CD4-positive, alpha-beta memory T cell (primary cell): Measurements from ENCODE around the gene RNF152. TPM values are rescaled to one million over a fixed set of nuclear protein-coding genes. Genes with fewer than 3 reads are reported as not detected.

Experiments used
- CTCF ChIA-PET: fragments of 350-600 bp; sonication (Branson Sonifier 250); formaldehyde crosslinking; loops from one replicate; lab custom pipeline; 2021; ENCODE audit warnings: inconsistent platforms; ENCODE audit not compliant: partially characterized antibody; lab: Charles Lee
- POLR2A ChIA-PET: fragments of 350-600 bp; sonication (Branson Sonifier 250); formaldehyde crosslinking; loops from one replicate; lab custom pipeline; 2021; ENCODE audit not compliant: partially characterized antibody; lab: Charles Lee
- DNase-seq, 5 donors: peaks; one replicate each; pipeline versions ENCODE4 v3.0.0 to v3.0.0-alpha.2; 2020 to 2022; ENCODE audit warnings: mixed read lengths in 1 of 5
- H3K27ac ChIP-seq: one replicate; pipeline ENCODE4 v1.7.0; 2013; ENCODE audit warnings: low read depth, low read length
- H3K27me3 ChIP-seq: 2 replicates; pipeline ENCODE4 v1.7.0; 2013; ENCODE audit warnings: mild to moderate bottlenecking, low read length, moderate library complexity; ENCODE audit not compliant: insufficient read depth
- H3K36me3 ChIP-seq: 2 replicates; pipeline ENCODE4 v1.7.0; 2013; ENCODE audit warnings: mild to moderate bottlenecking, low read length, moderate library complexity; ENCODE audit not compliant: insufficient read depth
- H3K4me1 ChIP-seq: 2 replicates; pipeline ENCODE4 v1.7.0; 2013; ENCODE audit warnings: mild to moderate bottlenecking, low read length, moderate library complexity; ENCODE audit not compliant: insufficient read depth
- H3K4me3 ChIP-seq, 2 donors: one replicate each; pipeline ENCODE4 v1.7.0; 2013; ENCODE audit warnings: low read length in 2 of 2, mild to moderate bottlenecking in 1 of 2
- H3K9me3 ChIP-seq, 2 donors: one replicate each; pipeline ENCODE4 v1.7.0; 2013; ENCODE audit warnings: low read length in 2 of 2, control low read depth in 1 of 2; ENCODE audit not compliant: control insufficient read depth in 1 of 2
- H3K27ac Mint-ChIP-seq, 7 donors: one replicate each; pipeline ENCODE4 v1.8.0; 2020 to 2021; ENCODE audit warnings: mixed read lengths in 7 of 7, mild to moderate bottlenecking in 6 of 7, inconsistent platforms in 3 of 7, moderate library complexity in 3 of 7
- H3K27me3 Mint-ChIP-seq, 2 donors: one replicate each; pipeline ENCODE4 v1.8.0; 2020 to 2021; ENCODE audit warnings: mixed read lengths in 2 of 2
- H3K36me3 Mint-ChIP-seq, 2 donors: one replicate each; pipeline ENCODE4 v1.8.0; 2020 to 2021; ENCODE audit warnings: mixed read lengths in 2 of 2, inconsistent platforms in 1 of 2, mild to moderate bottlenecking in 1 of 2
- H3K4me1 Mint-ChIP-seq, 4 donors: one replicate each; pipeline ENCODE4 v1.8.0; 2020 to 2021; ENCODE audit warnings: mixed read lengths in 4 of 4, mild to moderate bottlenecking in 1 of 4
- H3K4me3 Mint-ChIP-seq, 8 donors: one replicate each; pipeline ENCODE4 v1.8.0; 2020 to 2021; ENCODE audit warnings: mixed read lengths in 8 of 8, mild to moderate bottlenecking in 7 of 8, moderate library complexity in 6 of 8, inconsistent platforms in 3 of 8
- H3K9me3 Mint-ChIP-seq, 8 donors: one replicate each; pipeline ENCODE4 v1.8.0; 2020 to 2021; ENCODE audit warnings: mixed read lengths in 8 of 8, mild to moderate bottlenecking in 5 of 8, inconsistent platforms in 3 of 8, moderate library complexity in 1 of 8
- intact Hi-C: fragments of 100-400 bp; cut with micrococcal nuclease; formaldehyde crosslinking; loops from one replicate; pipeline ENCODE4 v1.15.1; 2023
- polyA plus RNA-seq, 2 donors: library from polyadenylated mRNA; unstranded; fragments of 300-500 nt; fragmentation: Illumina TruSeq; gene quantifications; one replicate each; pipeline ENCODE4 v1.2.3, GENCODE V29; 2021
- total RNA-seq, 2 experiments: library from RNA; stranded (reverse); gene quantifications; one replicate each; pipeline ENCODE4 v1.2.3, GENCODE V29; 2021

The RNF152 gene
- total and polyA plus RNA-seq, 4 experiments from 2014 or later = 0.06 to 0.20 TPM; not detected in 2

- Mint-ChIP-seq H3K4me3 (no peak overlapping the region), H3K9me3 (no peaks in the 10 kb centered on the region)
- H3K27ac ChIP-seq = no peak overlapping the region
These were observed 3.3 kb downstream of the RNF152 start for GRCh38 chr18:61889541-61889940.

GRCh38 chr18:61888622-61889021, 4.2 kb downstream of the RNF152 start:
- intact Hi-C loops = no loop called here
- Histone ChIP-seq H3K36me3 (no peaks in the 10 kb centered on the region), H3K27ac (no peak overlapping the region), H3K9me3 (no peaks in the 10 kb centered on the region), H3K4me1 (no peaks in the 10 kb centered on the region), H3K4me3 (no peak overlapping the region), H3K27me3 (peaks cover 11% of the 10 kb centered on the region)
- Mint-ChIP-seq H3K27me3 (peaks cover 3 to 8% of the 10 kb centered on the region in 2 donors), H3K4me1 (peaks cover 3 to 14% (median 8%) of the 10 kb centered on the region in 4 donors), H3K36me3 (peaks cover 0 to 6% of the 10 kb centered on the region in 2 donors), H3K4me3 (no peak overlapping the region), H3K27ac (no peak overlapping the region), H3K9me3 (no peaks in the 10 kb centered on the region)
- CTCF ChIA-PET = no interaction called here
- POLR2A ChIA-PET = no interaction called here
- DNase-seq = no peak

More at GRCh38 chr18:61889541-61889940, 3.3 kb downstream of the RNF152 start:
- Histone ChIP-seq H3K36me3 (no peaks in the 10 kb centered on the region), H3K4me1 (no peaks in the 10 kb centered on the region), H3K4me3 (no peak overlapping the region), H3K9me3 (no peaks in the 10 kb centered on the region), H3K27me3 (peaks cover 11% of the 10 kb centered on the region)
- Mint-ChIP-seq H3K36me3 (peaks cover 0 to 7% of the 10 kb centered on the region in 2 donors), H3K27ac (no peak overlapping the region), H3K4me1 (peaks cover 3 to 14% (median 8%) of the 10 kb centered on the region in 4 donors), H3K27me3 (peaks cover 3 to 8% of the 10 kb centered on the region in 2 donors)
- intact Hi-C loops = no loop called here
- no peak for DNase-seq
- ChIA-PET POLR2A (no interaction called here), CTCF (no interaction called here)

- H3K36me3 ChIP-seq = no peaks in the 10 kb centered on the region
- Mint-ChIP-seq H3K27me3 (peaks cover 3% of the 10 kb centered on the region in 2 donors), H3K36me3 (peaks cover 0 to 2% of the 10 kb centered on the region in 2 donors), H3K4me3 (no peak overlapping the region), H3K4me1 (peaks cover 0 to 9% (median 4%) of the 10 kb centered on the region in 4 donors), H3K27ac (no peak overlapping the region), H3K9me3 (no peaks in the 10 kb centered on the region)
- intact Hi-C loops = no loop called here
- peaks cover 5% of the 10 kb centered on the region for H3K27me3 ChIP-seq
- no peaks in the 10 kb centered on the region for H3K4me1 ChIP-seq
- CTCF ChIA-PET = no interaction called here
- no peak for DNase-seq
- no peaks in the 10 kb centered on the region for H3K9me3 ChIP-seq
- POLR2A ChIA-PET = no interaction called here
- H3K27ac ChIP-seq = no peak overlapping the region
- no peak overlapping the region for H3K4me3 ChIP-seq
These were observed 5.0 kb downstream of the RNF152 start for GRCh38 chr18:61887838-61888237.

GRCh38 chr18:61883547-61883946, 9.3 kb downstream of the RNF152 start:
- H3K4me1 Mint-ChIP-seq = no peaks in the 10 kb centered on the region
- Histone ChIP-seq H3K27me3 (no peaks in the 10 kb centered on the region), H3K36me3 (no peaks in the 10 kb centered on the region), H3K4me1 (no peaks in the 10 kb centered on the region), H3K9me3 (no peaks in the 10 kb centered on the region), H3K27ac (no peak overlapping the region), H3K4me3 (no peak overlapping the region)
- H3K27me3 Mint-ChIP-seq = peaks cover 0 to 3% of the 10 kb centered on the region in 2 donors
- H3K9me3 Mint-ChIP-seq = peaks cover 0 to 4% (median 0%) of the 10 kb centered on the region in 8 donors
- ChIA-PET POLR2A (interaction anchor here (0.5 kb wide), 1 partner anchor 765 kb away, joined by 3 read pairs; no protein-coding TSS in a partner anchor), CTCF (interaction anchor here (1.4 kb wide), 1 partner anchor 17 kb away, joined by 4 read pairs; no protein-coding TSS in a partner anchor)
- no peak overlapping the region for H3K4me3 Mint-ChIP-seq
- no peaks in the 10 kb centered on the region for H3K36me3 Mint-ChIP-seq
- no peak overlapping the region for H3K27ac Mint-ChIP-seq
- DNase-seq = no peak
- intact Hi-C loops = no loop called here

- ChIA-PET CTCF (no interaction called here), POLR2A (no interaction called here)
- no peaks in the 10 kb centered on the region for H3K4me1 ChIP-seq
- no peaks in the 10 kb centered on the region for H3K27me3 ChIP-seq
- H3K4me1 Mint-ChIP-seq = no peaks in the 10 kb centered on the region
- no peaks in the 10 kb centered on the region for H3K36me3 Mint-ChIP-seq
- no peak overlapping the region for H3K27ac ChIP-seq
- H3K4me3 Mint-ChIP-seq = no peak overlapping the region
- DNase-seq = no peak
- intact Hi-C loops = no loop called here
- no peaks in the 10 kb centered on the region for H3K9me3 ChIP-seq
- H3K36me3 ChIP-seq = no peaks in the 10 kb centered on the region
- peaks cover 0 to 4% (median 0%) of the 10 kb centered on the region in 8 donors for H3K9me3 Mint-ChIP-seq
- H3K27ac Mint-ChIP-seq = no peak overlapping the region
- peaks cover 0 to 3% of the 10 kb centered on the region in 2 donors for H3K27me3 Mint-ChIP-seq
- no peak overlapping the region for H3K4me3 ChIP-seq
These were observed 10.4 kb downstream of the RNF152 start for GRCh38 chr18:61882296-61883004.

GRCh38 chr18:61876899-61877298, 15.9 kb downstream of the RNF152 start:
- intact Hi-C loops = no loop called here
- Histone ChIP-seq H3K9me3 (no peaks in the 10 kb centered on the region), H3K27ac (no peak overlapping the region), H3K27me3 (no peaks in the 10 kb centered on the region), H3K4me3 (no peak overlapping the region), H3K4me1 (no peaks in the 10 kb centered on the region), H3K36me3 (no peaks in the 10 kb centered on the region)
- Mint-ChIP-seq H3K4me1 (no peaks in the 10 kb centered on the region), H3K36me3 (no peaks in the 10 kb centered on the region), H3K4me3 (no peak overlapping the region), H3K9me3 (peaks cover 0 to 1% (median 0%) of the 10 kb centered on the region in 8 donors), H3K27ac (no peak overlapping the region), H3K27me3 (peaks cover 7 to 12% of the 10 kb centered on the region in 2 donors)
- DNase-seq = no peak
- POLR2A ChIA-PET = no interaction called here
- CTCF ChIA-PET = interaction anchor here (0.9 kb wide), 1 partner anchor 9 kb away, joined by 3 read pairs; no protein-coding TSS in a partner anchor

GRCh38 chr18:61870151-61870550, 22.7 kb downstream of the RNF152 start:
- ChIA-PET POLR2A (no interaction called here), CTCF (no interaction called here)
- H3K27ac Mint-ChIP-seq = no peak overlapping the region

More at GRCh38 chr18:61870151-61870550, 22.7 kb downstream of the RNF152 start:
- no peak overlapping the region for H3K27ac ChIP-seq
- H3K4me1 ChIP-seq = no peaks in the 10 kb centered on the region
- no peaks in the 10 kb centered on the region for H3K4me1 Mint-ChIP-seq
- H3K27me3 Mint-ChIP-seq = peaks cover 0 to 4% of the 10 kb centered on the region in 2 donors
- H3K9me3 ChIP-seq = no peaks in the 10 kb centered on the region
- no peak overlapping the region for H3K4me3 Mint-ChIP-seq
- no peaks in the 10 kb centered on the region for H3K36me3 Mint-ChIP-seq
- peaks cover 0 to 2% (median 0%) of the 10 kb centered on the region in 8 donors for H3K9me3 Mint-ChIP-seq
- no peaks in the 10 kb centered on the region for H3K36me3 ChIP-seq
- intact Hi-C loops = no loop called here
- no peak for DNase-seq
- H3K27me3 ChIP-seq = no peaks in the 10 kb centered on the region
- no peak overlapping the region for H3K4me3 ChIP-seq
